Activated T-cell treated with anti-CD3 and anti-CD28 coated beads, Interleukin-2, amount 50 U/mL, for 24 hours (primary cell): Measurements from ENCODE around the gene TAB2.

Experiments
- DNase-seq: peaks from one replicate; pipeline ENCODE4 v3.0.0-alpha.2; 2020
- H3K27ac Mint-ChIP-seq: 2 replicates; pipeline ENCODE4 v1.8.0; 2020; ENCODE audit warnings: mild to moderate bottlenecking, mixed read lengths
- H3K27me3 Mint-ChIP-seq: 2 replicates; pipeline ENCODE4 v1.8.0; 2020; ENCODE audit warnings: mixed read lengths
- H3K36me3 Mint-ChIP-seq: 2 replicates; pipeline ENCODE4 v1.8.0; 2020; ENCODE audit warnings: low read depth, mixed read lengths
- H3K4me1 Mint-ChIP-seq: 2 replicates; pipeline ENCODE4 v1.8.0; 2020; ENCODE audit warnings: low read depth, mixed read lengths
- H3K4me3 Mint-ChIP-seq: 2 replicates; pipeline ENCODE4 v1.8.0; 2020; ENCODE audit warnings: mild to moderate bottlenecking, moderate library complexity, mixed read lengths
- H3K9me3 Mint-ChIP-seq: 2 replicates; pipeline ENCODE4 v1.8.0; 2020; ENCODE audit warnings: mixed read lengths

Gene TAB2

GRCh38 chr6:149359440-149359839, 41.9 kb downstream of the TAB2 start:
- Mint-ChIP-seq H3K36me3 (peaks cover 85% of the 10 kb centered on the region), H3K9me3 (peaks cover 15% of the 10 kb centered on the region), H3K4me1 (peaks cover 87% of the 10 kb centered on the region), H3K4me3 (no peak overlapping the region), H3K27me3 (no peaks in the 10 kb centered on the region), H3K27ac (peak overlapping the region; percentile 63)
- DNase-seq: no peak

GRCh38 chr6:149360536-149360935, 43.0 kb downstream of the TAB2 start:
- H3K9me3 Mint-ChIP-seq: peaks cover 15% of the 10 kb centered on the region
- peaks cover 81% of the 10 kb centered on the region for H3K36me3 Mint-ChIP-seq
- H3K27ac Mint-ChIP-seq: peak overlapping the region; percentile 80
- H3K4me3 Mint-ChIP-seq: no peak overlapping the region
- H3K4me1 Mint-ChIP-seq: peaks cover 90% of the 10 kb centered on the region
- no peaks in the 10 kb centered on the region for H3K27me3 Mint-ChIP-seq
- DNase-seq: no peak

- peaks cover 68% of the 10 kb centered on the region for H3K36me3 Mint-ChIP-seq
- H3K27ac Mint-ChIP-seq: peak overlapping the region; percentile 87
- H3K27me3 Mint-ChIP-seq: no peaks in the 10 kb centered on the region
- H3K4me3 Mint-ChIP-seq: peak overlapping the region; percentile 6
- peaks cover 15% of the 10 kb centered on the region for H3K9me3 Mint-ChIP-seq
- DNase-seq: no peak
- H3K4me1 Mint-ChIP-seq: peaks cover 79% of the 10 kb centered on the region
These were observed 44.8 kb downstream of the TAB2 start for GRCh38 chr6:149362289-149362688.

GRCh38 chr6:149363154-149363553, 45.6 kb downstream of the TAB2 start:
- H3K4me1 Mint-ChIP-seq: peaks cover 70% of the 10 kb centered on the region
- peak overlapping the region; percentile 87 for H3K27ac Mint-ChIP-seq
- H3K27me3 Mint-ChIP-seq: no peaks in the 10 kb centered on the region
- H3K4me3 Mint-ChIP-seq: no peak overlapping the region
- H3K9me3 Mint-ChIP-seq: peaks cover 15% of the 10 kb centered on the region
- peaks cover 60% of the 10 kb centered on the region for H3K36me3 Mint-ChIP-seq
- DNase-seq: no peak

GRCh38 chr6:149364557-149364956, 47.0 kb downstream of the TAB2 start:
- peaks cover 59% of the 10 kb centered on the region for H3K4me1 Mint-ChIP-seq
- peaks cover 15% of the 10 kb centered on the region for H3K9me3 Mint-ChIP-seq
- peak overlapping the region; percentile 6 for H3K27ac Mint-ChIP-seq

GRCh38 chr6:149365197-149365596, 47.7 kb downstream of the TAB2 start:
- Mint-ChIP-seq H3K9me3 (peaks cover 12% of the 10 kb centered on the region), H3K4me3 (no peak overlapping the region), H3K4me1 (peaks cover 60% of the 10 kb centered on the region), H3K27me3 (no peaks in the 10 kb centered on the region), H3K27ac (peak overlapping the region; percentile 75), H3K36me3 (peaks cover 50% of the 10 kb centered on the region)
- no peak for DNase-seq

More at GRCh38 chr6:149364557-149364956, 47.0 kb downstream of the TAB2 start:
- Mint-ChIP-seq H3K36me3 (peaks cover 50% of the 10 kb centered on the region), H3K4me3 (no peak overlapping the region), H3K27me3 (no peaks in the 10 kb centered on the region)
- no peak for DNase-seq

- Mint-ChIP-seq H3K4me1 (peaks cover 57% of the 10 kb centered on the region), H3K27ac (no peak overlapping the region), H3K4me3 (no peak overlapping the region)
These were observed 48.9 kb downstream of the TAB2 start for GRCh38 chr6:149366267-149366921.

GRCh38 chr6:149368065-149368464, 50.6 kb downstream of the TAB2 start:
- no peaks in the 10 kb centered on the region for H3K9me3 Mint-ChIP-seq
- H3K4me1 Mint-ChIP-seq: peaks cover 54% of the 10 kb centered on the region
- peaks cover 50% of the 10 kb centered on the region for H3K36me3 Mint-ChIP-seq
- DNase-seq: no peak
- no peaks in the 10 kb centered on the region for H3K27me3 Mint-ChIP-seq
- no peak overlapping the region for H3K4me3 Mint-ChIP-seq
- no peak overlapping the region for H3K27ac Mint-ChIP-seq

More at GRCh38 chr6:149366267-149366921, 48.9 kb downstream of the TAB2 start:
- DNase-seq: no peak
- Mint-ChIP-seq H3K27me3 (no peaks in the 10 kb centered on the region), H3K36me3 (peaks cover 50% of the 10 kb centered on the region), H3K9me3 (peaks cover 8% of the 10 kb centered on the region)

GRCh38 chr6:149371154-149371553, 53.6 kb downstream of the TAB2 start:
- no peak for DNase-seq
- Mint-ChIP-seq H3K27me3 (no peaks in the 10 kb centered on the region), H3K9me3 (no peaks in the 10 kb centered on the region), H3K4me1 (peaks cover 58% of the 10 kb centered on the region), H3K4me3 (no peak overlapping the region), H3K27ac (peak overlapping the region; percentile 20), H3K36me3 (peaks cover 65% of the 10 kb centered on the region)

- no peaks in the 10 kb centered on the region for H3K27me3 Mint-ChIP-seq
- no peak overlapping the region for H3K4me3 Mint-ChIP-seq
- no peaks in the 10 kb centered on the region for H3K9me3 Mint-ChIP-seq
- peaks cover 65% of the 10 kb centered on the region for H3K4me1 Mint-ChIP-seq
- no peak for DNase-seq
- peaks cover 72% of the 10 kb centered on the region for H3K36me3 Mint-ChIP-seq
- H3K27ac Mint-ChIP-seq: no peak overlapping the region
These were observed 54.5 kb downstream of the TAB2 start for GRCh38 chr6:149372062-149372461.

- Mint-ChIP-seq H3K9me3 (no peaks in the 10 kb centered on the region), H3K36me3 (peaks cover 85% of the 10 kb centered on the region), H3K4me3 (no peak overlapping the region), H3K27me3 (no peaks in the 10 kb centered on the region), H3K4me1 (peaks cover 74% of the 10 kb centered on the region), H3K27ac (peak overlapping the region; percentile 60)
- no peak for DNase-seq
These were observed 56.0 kb downstream of the TAB2 start for GRCh38 chr6:149373511-149373910.

- Mint-ChIP-seq H3K36me3 (peaks cover 93% of the 10 kb centered on the region), H3K27ac (peak overlapping the region; percentile 88), H3K4me1 (peaks cover 84% of the 10 kb centered on the region), H3K4me3 (no peak overlapping the region), H3K27me3 (no peaks in the 10 kb centered on the region), H3K9me3 (peaks cover 4% of the 10 kb centered on the region)
- no peak for DNase-seq
These were observed 62.5 kb downstream of the TAB2 start for GRCh38 chr6:149379977-149380376.

- H3K36me3 Mint-ChIP-seq: peaks cover 94% of the 10 kb centered on the region
- no peak overlapping the region for H3K4me3 Mint-ChIP-seq
- H3K9me3 Mint-ChIP-seq: peaks cover 4% of the 10 kb centered on the region
These were observed 63.0 kb downstream of the TAB2 start for GRCh38 chr6:149380523-149380922.

GRCh38 chr6:149383371-149383770, 65.9 kb downstream of the TAB2 start:
- Mint-ChIP-seq H3K27me3 (no peaks in the 10 kb centered on the region), H3K4me3 (no peak overlapping the region), H3K36me3 (peaks cover 97% of the 10 kb centered on the region), H3K27ac (no peak overlapping the region), H3K4me1 (peaks cover 84% of the 10 kb centered on the region), H3K9me3 (peaks cover 15% of the 10 kb centered on the region)
- no peak for DNase-seq

More at GRCh38 chr6:149380523-149380922, 63.0 kb downstream of the TAB2 start:
- peak overlapping the region; percentile 83 for H3K27ac Mint-ChIP-seq
- H3K27me3 Mint-ChIP-seq: no peaks in the 10 kb centered on the region
- peaks cover 84% of the 10 kb centered on the region for H3K4me1 Mint-ChIP-seq
- DNase-seq: no peak

GRCh38 chr6:149384464-149384863, 67.0 kb downstream of the TAB2 start:
- Mint-ChIP-seq H3K9me3 (peaks cover 15% of the 10 kb centered on the region), H3K27ac (peak overlapping the region; percentile 3), H3K4me1 (peaks cover 78% of the 10 kb centered on the region), H3K4me3 (no peak overlapping the region), H3K27me3 (no peaks in the 10 kb centered on the region), H3K36me3 (peaks cover 94% of the 10 kb centered on the region)
- no peak for DNase-seq
